HG02943 (cell line): Measurements from ENCODE around the gene ZSCAN30.
A peak's percentile ranks its signal among the peaks of the same experiment; 100 is the strongest.

ENCODE experiments used
- ATAC-seq: cut with Tn5 transposase; IDR thresholded peaks from one replicate; pipeline ENCODE4 v1.9.1; 2021; ENCODE audit warnings: mild to moderate bottlenecking, low read depth, moderate library complexity; ENCODE audit not compliant: unreplicated experiment

ZSCAN30 gene

GRCh38 chr18:35290094-35290735 lies at the start of gene ZSCAN30:
TSS of gene ZSCAN30 (minus strand) at chr18:35290229. CDS start at chr18:35264352, 25,877 bp downstream.
- ATAC-seq = peak; percentile 94

GRCh38 chr18:35337286-35337685 lies 47.3 kb upstream of the ZSCAN30 start:
- ATAC-seq = no peak

- ATAC-seq = no peak
These were observed 45.8 kb upstream of the ZSCAN30 start for GRCh38 chr18:35335866-35336265.

GRCh38 chr18:35334821-35335220 lies 44.8 kb upstream of the ZSCAN30 start:
- ATAC-seq = no peak

- ATAC-seq = no peak
These were observed 44.2 kb upstream of the ZSCAN30 start for GRCh38 chr18:35334212-35334611.

GRCh38 chr18:35331367-35332087 lies 41.5 kb upstream of the ZSCAN30 start:
- ATAC-seq = no peak

- no peak for ATAC-seq
These were observed 38.8 kb upstream of the ZSCAN30 start for GRCh38 chr18:35328868-35329267.

- no peak for ATAC-seq
These were observed 36.8 kb upstream of the ZSCAN30 start for GRCh38 chr18:35326695-35327387.

GRCh38 chr18:35324926-35325655 lies 35.1 kb upstream of the ZSCAN30 start:
- ATAC-seq = no peak

GRCh38 chr18:35322486-35323458 lies 32.7 kb upstream of the ZSCAN30 start:
- ATAC-seq = no peak

GRCh38 chr18:35311496-35311895 lies 21.5 kb upstream of the ZSCAN30 start:
- ATAC-seq = no peak

- no peak for ATAC-seq
These were observed 16.7 kb upstream of the ZSCAN30 start for GRCh38 chr18:35306588-35307250.

GRCh38 chr18:35303610-35304009 lies 13.6 kb upstream of the ZSCAN30 start:
- no peak for ATAC-seq

- ATAC-seq = no peak
These were observed 6.0 kb upstream of the ZSCAN30 start for GRCh38 chr18:35296060-35296459.

GRCh38 chr18:35291166-35291565 lies 1.1 kb upstream of the ZSCAN30 start:
- ATAC-seq = no peak

- peak; percentile 31 for ATAC-seq
These were observed 319 bp downstream of the ZSCAN30 start for GRCh38 chr18:35289727-35290093.

- no peak for ATAC-seq
These were observed 736 bp downstream of the ZSCAN30 start for GRCh38 chr18:35289293-35289692.

GRCh38 chr18:35284841-35285240 lies 5.2 kb downstream of the ZSCAN30 start:
- ATAC-seq = no peak
